SK-N-SH (cell line): ENCODE results near the gene SNRNP25. TPM values are rescaled to one million over a fixed set of nuclear protein-coding genes. Genes with fewer than 3 reads are reported as not detected.

Source experiments
- CTCF ChIA-PET: fragments of 300-600, 350-600 bp; formaldehyde crosslinking; extraction: SDS; loops from one replicate; lab custom pipeline; 2021; lab: Yijun Ruan, JAX
- POLR2A ChIA-PET: fragments of 350-600 bp; sonication (Branson Sonifier 250); formaldehyde crosslinking; extraction: SDS; loops from one replicate; lab custom pipeline; 2020; ENCODE audit warnings: antibody characterized with exemption, inconsistent platforms; lab: Yijun Ruan, JAX
- DNase-seq: peaks from one replicate; pipeline ENCODE4 v3.0.0; 2012
- H2AFZ ChIP-seq: fragments of 200-600 bp; sonication (generic); 2 replicates; pipeline ENCODE4 v1.8.1; 2016; ENCODE audit warnings: antibody characterized with exemption, mild to moderate bottlenecking, low read depth
- H3F3A ChIP-seq: fragments of 200-600 bp; sonication (generic); replicated peaks from 2 replicates; pipeline ENCODE3; 2016; ENCODE audit warnings: antibody characterized with exemption, mild to moderate bottlenecking; ENCODE audit not compliant: insufficient read depth
- H3K27ac ChIP-seq, 2 experiments: fragments of 200-500 bp in 1 of 2; fragments of 200-600 bp in 1 of 2; sonication (Bioruptor generic) in 1 of 2; sonication (generic), shearing (Covaris generic) in 1 of 2; 2 replicates each; pipeline versions ENCODE4 v1.5.1 to v1.6.1; 2014 to 2016; ENCODE audit warnings: low read depth in 2 of 2, inconsistent platforms in 1 of 2, low read length in 1 of 2, mild to moderate bottlenecking in 1 of 2, mixed read lengths in 1 of 2
- H3K27me3 ChIP-seq: fragments of 200-600 bp; sonication (generic), shearing (Covaris generic); 2 replicates; pipeline ENCODE4 v1.6.1; 2016; ENCODE audit warnings: mixed run types; ENCODE audit not compliant: insufficient read depth
- H3K36me3 ChIP-seq, 2 experiments: fragments of 200-500 bp in 1 of 2; fragments of 200-600 bp in 1 of 2; sonication (Bioruptor generic) in 1 of 2; sonication (generic) in 1 of 2; replicated peaks in 1 of 2; 2 replicates each; pipeline versions ENCODE3 to v1.5.1; 2014 to 2016; ENCODE audit warnings: low read length in 1 of 2, mild to moderate bottlenecking in 1 of 2; ENCODE audit not compliant: insufficient read depth in 2 of 2, control insufficient read depth in 1 of 2
- H3K4me1 ChIP-seq, 2 experiments: fragments of 200-500 bp in 1 of 2; fragments of 200-600 bp in 1 of 2; sonication (Bioruptor generic) in 1 of 2; sonication (generic), shearing (Covaris generic) in 1 of 2; 2 replicates each; pipeline versions ENCODE4 v1.5.1 to v1.6.1; 2014 to 2016; ENCODE audit warnings: low read depth in 1 of 2, low read length in 1 of 2, mixed run types in 1 of 2; ENCODE audit not compliant: insufficient read depth in 2 of 2, control insufficient read depth in 1 of 2
- H3K4me2 ChIP-seq: fragments of 200-600 bp; sonication (generic), shearing (Covaris generic); 2 replicates; pipeline ENCODE4 v1.6.1; 2017; ENCODE audit warnings: mixed run types
- H3K4me3 ChIP-seq, 2 experiments: fragments of 200-500 bp in 1 of 2; fragments of 200-600 bp in 1 of 2; sonication (Bioruptor generic) in 1 of 2; sonication (generic), shearing (Covaris generic) in 1 of 2; 2 replicates each; pipeline versions ENCODE4 v1.5.1 to v1.8.1; 2014 to 2016; ENCODE audit warnings: low read depth in 2 of 2, inconsistent platforms in 1 of 2, low read length in 1 of 2, mild to moderate bottlenecking in 1 of 2, mixed read lengths in 1 of 2, moderate library complexity in 1 of 2
- H3K79me2 ChIP-seq: fragments of 200-600 bp; sonication (generic); 2 replicates; pipeline ENCODE4 v1.8.1; 2017; ENCODE audit warnings: mild to moderate bottlenecking; ENCODE audit not compliant: insufficient read depth
- H3K9ac ChIP-seq: fragments of 200-600 bp; sonication (generic); 2 replicates; pipeline ENCODE4 v1.6.1; 2017; ENCODE audit warnings: mixed run types
- H3K9me2 ChIP-seq: fragments of 200-600 bp; sonication (generic); 2 replicates; pipeline ENCODE4 v1.6.1; 2017; ENCODE audit warnings: mixed run types
- H3K9me3 ChIP-seq: fragments of 200-600 bp; sonication (generic); 2 replicates; pipeline ENCODE4 v1.6.1; 2017; ENCODE audit warnings: mixed run types, mild to moderate bottlenecking, moderate library complexity
- H4K20me1 ChIP-seq: fragments of 200-600 bp; sonication (generic); 2 replicates; pipeline ENCODE4 v1.6.1; 2017; ENCODE audit warnings: mild to moderate bottlenecking, mixed run types; ENCODE audit not compliant: insufficient read depth
- CHD2 ChIP-seq: fragments of 150-350 bp; IDR thresholded peaks from 2 replicates; pipeline ENCODE4 v1.6.1; 2018; ENCODE audit warnings: low read length; ENCODE audit not compliant: partially characterized antibody
- EP300 ChIP-seq, 2 experiments: IDR thresholded peaks; 2 replicates each; pipeline versions ENCODE4 v1.4.0 to v1.6.1; 2012; ENCODE audit warnings: borderline replicate concordance in 1 of 2, low read depth in 1 of 2, low read length in 1 of 2
- EZH2phosphoT487 ChIP-seq: fragments of 200-600 bp; sonication (generic); IDR thresholded peaks from 2 replicates; pipeline ENCODE4 v1.6.1; 2017; ENCODE audit warnings: low read depth, mixed run types, mild to moderate bottlenecking, antibody characterized with exemption, moderate library complexity, borderline replicate concordance
- FOSL2 ChIP-seq: IDR thresholded peaks from 2 replicates; pipeline ENCODE4 v1.4.0; 2012; ENCODE audit warnings: low read depth, mild to moderate bottlenecking, moderate library complexity, borderline replicate concordance
- GATA2 ChIP-seq: sonication (generic); formaldehyde crosslinking; IDR thresholded peaks from 2 replicates; pipeline ENCODE4 v1.5.0; 2020; ENCODE audit warnings: mild to moderate bottlenecking, missing genetic modification reagents
- POLR2AphosphoS5 ChIP-seq: IDR thresholded peaks from 2 replicates; pipeline ENCODE4 v1.6.1; 2012; ENCODE audit warnings: low read depth, low read length
- RCOR1 ChIP-seq: fragments of 150-350 bp; IDR thresholded peaks from 2 replicates; pipeline ENCODE4 v1.6.1; 2017; ENCODE audit warnings: antibody characterized with exemption, low read length
- RFX5 ChIP-seq: IDR thresholded peaks from 2 replicates; pipeline ENCODE4 v1.6.1; 2012; ENCODE audit warnings: mild to moderate bottlenecking, improper control_type of control experiment, low read length
- RXRA ChIP-seq: IDR thresholded peaks from 2 replicates; pipeline ENCODE4 v1.4.0; 2012; ENCODE audit warnings: low read depth, mild to moderate bottlenecking, borderline replicate concordance
- SIN3A ChIP-seq: IDR thresholded peaks from 2 replicates; pipeline ENCODE4 v1.6.1; 2012; ENCODE audit warnings: low read depth, mild to moderate bottlenecking, low read length, moderate library complexity, borderline replicate concordance
- TCF12 ChIP-seq: IDR thresholded peaks from 2 replicates; pipeline ENCODE4 v1.4.0; 2012
- TEAD4 ChIP-seq: IDR thresholded peaks from 2 replicates; pipeline ENCODE4 v1.4.0; 2012; ENCODE audit warnings: mild to moderate bottlenecking, borderline replicate concordance; ENCODE audit not compliant: insufficient read depth
- WGBS: methylation state at CpG from one replicate; pipeline ENCODE4 v1.1.6; 2017; ENCODE audit warnings: low lambda C conversion rate; 5-methylcytosine and 5-hydroxymethylcytosine counted together
- polyA plus RNA-seq, 3 experiments: library from polyadenylated mRNA; depleted of rRNA; stranded (reverse); fragments of >200 nt; gene quantifications; 2 replicates each; pipeline ENCODE4 v1.2.3, GENCODE V29; 2012
- TF ChIP-seq, protein P1 (sequence below): fragments of 200-600 bp; sonication (generic); IDR thresholded peaks from 2 replicates; pipeline ENCODE4 v1.6.1; 2017; ENCODE audit warnings: antibody characterized with exemption, mild to moderate bottlenecking, moderate library complexity

SNRNP25 gene
- polyA plus RNA-seq, 1 of the 3 experiments (the other 2 are of a cell fraction) = 73.4 TPM

DNA sequence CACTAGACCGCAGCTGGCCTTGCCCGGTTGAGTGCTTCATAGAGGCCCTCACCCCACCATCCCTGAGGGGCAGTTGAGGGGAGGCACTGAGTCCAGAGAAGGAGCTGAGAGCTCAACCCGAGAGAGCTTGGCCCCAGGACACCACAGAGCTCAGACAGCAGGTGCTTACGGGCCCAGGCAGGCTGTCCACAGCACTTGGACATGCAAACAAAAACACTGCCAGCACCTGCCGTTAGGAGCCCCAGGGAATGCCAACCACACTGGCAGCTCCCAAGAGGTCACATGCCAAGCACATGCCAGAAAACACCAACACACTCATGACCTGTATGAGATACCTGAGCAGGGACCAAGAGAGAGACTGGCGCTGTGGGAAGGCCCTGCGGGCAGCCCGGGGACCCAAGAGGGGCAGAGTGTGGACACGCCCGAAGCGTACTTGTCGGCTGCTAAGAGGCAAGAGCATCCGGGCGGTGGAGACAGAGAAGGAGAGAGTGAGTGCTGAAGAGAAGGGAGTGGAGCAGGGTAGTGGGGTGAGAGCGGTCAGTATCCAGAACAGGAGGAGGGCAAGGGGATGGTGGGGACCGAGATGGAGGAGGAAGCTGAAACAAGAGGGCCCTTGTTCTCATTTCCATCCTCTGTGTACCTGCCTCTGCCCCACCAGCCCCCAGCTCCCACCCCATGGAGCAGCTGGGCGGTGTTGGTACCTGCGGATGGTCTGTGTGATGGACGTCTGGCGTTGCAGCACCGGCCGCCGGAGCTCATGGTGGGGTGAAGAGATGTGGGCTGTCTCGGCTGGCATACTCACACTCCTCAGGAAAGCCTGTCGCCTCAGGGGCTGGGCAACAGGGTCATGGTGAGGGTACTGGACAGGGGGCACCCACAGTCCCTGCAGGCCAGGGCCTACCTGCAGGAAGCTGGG lies 10.6 kb downstream of the SNRNP25 start (continued):
- TF ChIP-seq EP300 (IDR thresholded peaks at IDR 0.05; ENCODE audit: borderline replicate concordance in 1 of 2, low read depth in 1 of 2, low read length in 1 of 2) = no peak

- CTCF ChIA-PET = interaction anchor here (0.6 to 21.2 kb wide), 15 partner anchors 8 to 298 kb away, joined by 3 to 793 read pairs (median 7); partner anchors contain the start of genes HBQ1 and MPG
- Histone ChIP-seq H3K9me2 (no peaks in the 10 kb centered on the region), H4K20me1 (peaks cover 54% of the 10 kb centered on the region), H3K4me3 (no peak overlapping the region), H3K27me3 (no peaks in the 10 kb centered on the region), H3F3A (no peaks in the 10 kb centered on the region), H3K4me2 (no peak overlapping the region), H3K79me2 (peaks cover 36% of the 10 kb centered on the region)
- POLR2A ChIA-PET = interaction anchor here (0.6 kb wide), 1 partner anchor 135 kb away, joined by 3 read pairs; no protein-coding TSS in a partner anchor
- TF ChIP-seq RFX5 (no peak), TCF12 (no peak), FOSL2 (no peak), RCOR1 (no peak), GATA2 (no peak), RXRA (no peak), POLR2AphosphoS5 (no peak), CHD2 (no peak), EZH2phosphoT487 (no peak), TEAD4 (no peak), SIN3A (no peak)
- TF ChIP-seq, protein P1, sequence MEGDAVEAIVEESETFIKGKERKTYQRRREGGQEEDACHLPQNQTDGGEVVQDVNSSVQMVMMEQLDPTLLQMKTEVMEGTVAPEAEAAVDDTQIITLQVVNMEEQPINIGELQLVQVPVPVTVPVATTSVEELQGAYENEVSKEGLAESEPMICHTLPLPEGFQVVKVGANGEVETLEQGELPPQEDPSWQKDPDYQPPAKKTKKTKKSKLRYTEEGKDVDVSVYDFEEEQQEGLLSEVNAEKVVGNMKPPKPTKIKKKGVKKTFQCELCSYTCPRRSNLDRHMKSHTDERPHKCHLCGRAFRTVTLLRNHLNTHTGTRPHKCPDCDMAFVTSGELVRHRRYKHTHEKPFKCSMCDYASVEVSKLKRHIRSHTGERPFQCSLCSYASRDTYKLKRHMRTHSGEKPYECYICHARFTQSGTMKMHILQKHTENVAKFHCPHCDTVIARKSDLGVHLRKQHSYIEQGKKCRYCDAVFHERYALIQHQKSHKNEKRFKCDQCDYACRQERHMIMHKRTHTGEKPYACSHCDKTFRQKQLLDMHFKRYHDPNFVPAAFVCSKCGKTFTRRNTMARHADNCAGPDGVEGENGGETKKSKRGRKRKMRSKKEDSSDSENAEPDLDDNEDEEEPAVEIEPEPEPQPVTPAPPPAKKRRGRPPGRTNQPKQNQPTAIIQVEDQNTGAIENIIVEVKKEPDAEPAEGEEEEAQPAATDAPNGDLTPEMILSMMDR = no peak
- TF ChIP-seq, all 33 proteins: peak for 0
- Histone ChIP-seq H3K36me3 (peaks cover 3 to 35% of the 10 kb centered on the region in 2 experiments), H3K9me3 (no peaks in the 10 kb centered on the region), H3K4me1 (peaks cover 0 to 3% of the 10 kb centered on the region in 2 experiments; a peak in 1 of 4 replicates), H3K27ac (no peak overlapping the region), H3K9ac (no peak overlapping the region), H2AFZ (no peak overlapping the region)
- 43% methylated on average over 1 of the region's 9 CpGs for WGBS
- no peak for DNase-seq
These were observed 11.3 kb downstream of the SNRNP25 start for GRCh38 chr16:64914-65255.
